Measurements from ENCODE around the gene CDH10. TPM values are rescaled to one million over a fixed set of nuclear protein-coding genes. Genes with fewer than 3 reads are reported as not detected.

CDH10 gene
- total RNA-seq, 6 experiments from 2014 or later = not detected

DNA sequence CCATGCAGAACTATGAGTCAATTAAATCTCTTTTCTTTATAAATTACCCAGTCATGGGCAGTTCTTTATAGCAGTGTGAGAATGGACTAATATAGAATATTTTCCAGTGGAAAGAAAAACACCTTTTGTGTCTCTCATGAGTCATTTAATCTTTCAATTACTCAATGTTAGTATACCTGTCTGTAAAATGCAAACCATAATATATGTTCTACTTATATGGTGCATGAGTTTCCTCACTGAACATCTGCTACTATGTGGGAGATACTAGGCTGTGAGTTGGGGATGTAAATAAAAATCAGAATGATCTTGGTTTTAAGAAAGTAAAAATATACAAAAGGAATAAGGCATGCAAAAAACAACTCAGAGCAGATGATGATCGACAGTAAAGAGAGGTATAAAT is 15.0 kb downstream of the CDH10 start:
- no peak for TF ChIP-seq POLR2A (IDR thresholded peaks at IDR 0.05)
- TF ChIP-seq, protein P1, sequence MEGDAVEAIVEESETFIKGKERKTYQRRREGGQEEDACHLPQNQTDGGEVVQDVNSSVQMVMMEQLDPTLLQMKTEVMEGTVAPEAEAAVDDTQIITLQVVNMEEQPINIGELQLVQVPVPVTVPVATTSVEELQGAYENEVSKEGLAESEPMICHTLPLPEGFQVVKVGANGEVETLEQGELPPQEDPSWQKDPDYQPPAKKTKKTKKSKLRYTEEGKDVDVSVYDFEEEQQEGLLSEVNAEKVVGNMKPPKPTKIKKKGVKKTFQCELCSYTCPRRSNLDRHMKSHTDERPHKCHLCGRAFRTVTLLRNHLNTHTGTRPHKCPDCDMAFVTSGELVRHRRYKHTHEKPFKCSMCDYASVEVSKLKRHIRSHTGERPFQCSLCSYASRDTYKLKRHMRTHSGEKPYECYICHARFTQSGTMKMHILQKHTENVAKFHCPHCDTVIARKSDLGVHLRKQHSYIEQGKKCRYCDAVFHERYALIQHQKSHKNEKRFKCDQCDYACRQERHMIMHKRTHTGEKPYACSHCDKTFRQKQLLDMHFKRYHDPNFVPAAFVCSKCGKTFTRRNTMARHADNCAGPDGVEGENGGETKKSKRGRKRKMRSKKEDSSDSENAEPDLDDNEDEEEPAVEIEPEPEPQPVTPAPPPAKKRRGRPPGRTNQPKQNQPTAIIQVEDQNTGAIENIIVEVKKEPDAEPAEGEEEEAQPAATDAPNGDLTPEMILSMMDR (IDR thresholded peaks at IDR 0.05) = no peak
- Histone ChIP-seq H3K4me3 (no peak overlapping the region), H3K27me3 (no peaks in the 10 kb centered on the region), H3K4me1 (no peaks in the 10 kb centered on the region), H3K27ac (no peak overlapping the region), H3K36me3 (no peaks in the 10 kb centered on the region), H3K9me3 (no peaks in the 10 kb centered on the region)
- no peak for ATAC-seq
- no peak for DNase-seq
- WGBS (ENCODE audit: insufficient coverage, low coverage, low lambda C conversion rate, missing lambda C conversion rate) = 50% methylated on average over 1 of the region's 1 CpG
- intact Hi-C loops (cut with DNase I) = no loop called here

DNA sequence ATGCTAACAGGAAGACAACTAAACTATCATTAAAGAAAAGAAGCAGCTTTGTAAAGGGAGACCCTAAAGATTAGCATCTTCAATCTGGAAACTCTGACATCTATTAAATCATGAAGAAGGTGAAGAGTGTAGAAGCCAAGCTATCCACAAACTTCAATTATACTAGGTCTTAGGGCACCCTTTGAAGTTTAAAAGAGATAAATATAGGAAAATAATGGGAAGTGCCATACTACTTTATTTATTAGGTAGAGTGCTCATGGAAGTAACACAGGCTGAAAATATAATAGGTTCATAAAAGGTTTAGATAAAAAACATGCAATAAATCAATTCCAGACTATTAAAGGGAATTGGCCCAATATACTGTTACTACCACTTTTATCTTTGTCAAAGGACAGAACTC is 19.9 kb downstream of the CDH10 start:
- no peaks in the 10 kb centered on the region for H3K4me1 ChIP-seq
- H3K27me3 ChIP-seq = no peaks in the 10 kb centered on the region
- TF ChIP-seq POLR2A (IDR thresholded peaks at IDR 0.05) = no peak
- TF ChIP-seq, protein P1 (IDR thresholded peaks at IDR 0.05) = no peak
- no peaks in the 10 kb centered on the region for H3K36me3 ChIP-seq
- H3K4me3 ChIP-seq = no peak overlapping the region
- no peak for ATAC-seq
- DNase-seq = no peak
- intact Hi-C loops (cut with DNase I) = no loop called here
- H3K9me3 ChIP-seq = no peaks in the 10 kb centered on the region
- H3K27ac ChIP-seq = no peak overlapping the region

DNA sequence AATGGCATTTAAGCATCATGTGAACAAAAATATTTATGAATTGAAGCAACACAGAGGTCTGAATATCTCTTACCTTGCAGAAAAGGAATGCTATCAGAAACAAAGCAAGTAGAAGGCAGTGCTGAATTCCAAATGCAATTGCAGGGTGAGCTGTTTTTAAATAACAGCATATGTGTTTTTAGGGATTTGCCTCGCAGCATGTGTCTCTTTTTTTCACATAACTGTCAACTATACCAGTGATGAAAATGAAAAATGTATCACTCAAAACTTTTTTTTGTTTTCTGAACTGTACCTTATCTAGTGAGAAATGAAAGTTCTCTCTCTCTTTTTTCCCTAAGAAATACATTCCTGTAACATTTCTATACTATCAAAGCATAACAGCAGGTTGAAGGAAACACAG is 21.2 kb downstream of the CDH10 start:
- H3K36me3 ChIP-seq = no peaks in the 10 kb centered on the region
- H3K27ac ChIP-seq = no peak overlapping the region
- TF ChIP-seq, protein P1 (IDR thresholded peaks at IDR 0.05) = no peak
- no peak for TF ChIP-seq POLR2A (IDR thresholded peaks at IDR 0.05)
- no peaks in the 10 kb centered on the region for H3K27me3 ChIP-seq
- intact Hi-C loops (cut with DNase I) = no loop called here
- WGBS (ENCODE audit: insufficient coverage, low coverage, low lambda C conversion rate, missing lambda C conversion rate) = 50% methylated on average over 1 of the region's 1 CpG
- H3K4me3 ChIP-seq = no peak overlapping the region
- H3K4me1 ChIP-seq = no peaks in the 10 kb centered on the region
- no peaks in the 10 kb centered on the region for H3K9me3 ChIP-seq
- ATAC-seq (no peak), DNase-seq (no peak)

DNA sequence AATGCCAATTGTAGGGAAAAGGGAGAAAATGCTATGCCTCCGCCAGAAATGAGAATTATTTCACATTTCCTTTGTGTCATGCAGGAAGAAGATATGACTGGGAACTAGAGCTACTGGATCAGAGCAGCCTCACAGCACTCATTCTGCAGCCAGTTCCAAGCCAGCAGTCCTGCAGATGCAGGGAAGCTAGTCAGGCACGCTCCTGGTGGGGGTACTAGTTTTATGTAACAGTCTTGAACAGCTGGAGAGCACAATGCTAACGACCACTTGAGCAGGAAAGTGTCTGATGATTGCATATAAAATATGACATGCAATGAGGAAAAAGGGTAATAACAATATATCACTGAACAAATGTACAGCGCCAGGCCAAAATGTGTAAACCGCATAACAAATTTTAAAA is 21.7 kb downstream of the CDH10 start:
- no peak for DNase-seq
- no peak overlapping the region for H3K27ac ChIP-seq
- no peak for ATAC-seq
- no peak for TF ChIP-seq POLR2A (IDR thresholded peaks at IDR 0.05)
- H3K4me1 ChIP-seq = no peaks in the 10 kb centered on the region
- H3K9me3 ChIP-seq = no peaks in the 10 kb centered on the region
- H3K27me3 ChIP-seq = no peaks in the 10 kb centered on the region
- no peak overlapping the region for H3K4me3 ChIP-seq
- WGBS (ENCODE audit: insufficient coverage, low coverage, low lambda C conversion rate, missing lambda C conversion rate) = 52% methylated on average over 5 of the region's 5 CpGs
- H3K36me3 ChIP-seq = no peaks in the 10 kb centered on the region
- intact Hi-C loops (cut with DNase I) = no loop called here

- no peaks in the 10 kb centered on the region for H3K4me1 ChIP-seq
- no peak overlapping the region for H3K4me3 ChIP-seq
- H3K9me3 ChIP-seq = no peaks in the 10 kb centered on the region
- TF ChIP-seq, protein P1 (IDR thresholded peaks at IDR 0.05) = no peak
- TF ChIP-seq POLR2A (IDR thresholded peaks at IDR 0.05) = no peak
- H3K36me3 ChIP-seq = no peaks in the 10 kb centered on the region
- intact Hi-C loops (cut with DNase I) = no loop called here
- no peaks in the 10 kb centered on the region for H3K27me3 ChIP-seq
- ATAC-seq (no peak), DNase-seq (no peak)
- no peak overlapping the region for H3K27ac ChIP-seq
- 26% methylated on average over 6 of the region's 6 CpGs for WGBS (ENCODE audit: insufficient coverage, low coverage, low lambda C conversion rate, missing lambda C conversion rate)
Measured at GRCh38 chr5:24621792-24622191, 23.0 kb downstream of the CDH10 start.
